GM12891 (cell line): ENCODE results near the gene ATP5PB.

Experiments used
- POLR2A ChIP-seq: IDR thresholded peaks from 2 replicates; pipeline ENCODE4 v1.6.1; 2011; ENCODE audit warnings: low read depth, low read length, control low read depth
- POLR2AphosphoS5 ChIP-seq: IDR thresholded peaks from 2 replicates; pipeline ENCODE4 v1.6.1; 2011; ENCODE audit warnings: low read depth, low read length, control low read depth

DNA sequence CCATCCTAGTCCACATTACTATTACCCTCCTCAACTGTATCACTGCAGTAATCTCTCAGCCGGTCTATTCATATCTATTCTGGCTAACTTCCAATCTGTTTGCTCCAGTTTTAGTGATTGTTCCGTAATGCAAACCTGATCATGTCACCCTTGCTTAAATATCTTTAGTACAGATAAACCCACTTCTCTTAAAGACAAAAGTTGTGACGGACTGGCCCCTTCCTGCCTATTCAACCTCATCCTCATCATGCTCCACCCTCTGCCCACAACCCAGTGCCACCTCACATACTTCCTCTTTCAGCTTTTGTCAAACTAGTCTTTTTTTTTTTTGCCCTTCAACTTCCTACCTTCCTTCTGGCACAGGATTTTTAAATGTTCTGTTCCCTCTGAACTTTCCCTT, 21.7 kb downstream of the ATP5PB start:
- TF ChIP-seq POLR2AphosphoS5, result no peak
- no peak for TF ChIP-seq POLR2A
